Measurements from ENCODE around the gene ZNF780B.

Gene ZNF780B

DNA sequence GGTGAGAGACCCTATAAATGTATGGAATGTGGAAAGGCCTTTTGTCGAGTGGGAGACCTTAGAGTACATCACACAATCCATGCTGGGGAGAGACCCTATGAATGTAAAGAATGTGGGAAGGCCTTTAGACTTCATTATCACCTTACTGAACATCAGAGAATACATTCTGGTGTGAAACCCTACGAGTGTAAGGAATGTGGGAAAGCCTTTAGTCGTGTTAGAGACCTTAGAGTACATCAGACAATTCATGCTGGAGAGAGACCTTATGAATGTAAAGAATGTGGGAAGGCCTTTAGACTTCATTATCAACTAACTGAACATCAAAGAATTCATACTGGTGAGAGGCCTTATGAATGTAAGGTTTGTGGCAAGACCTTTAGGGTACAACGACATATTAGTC, 42.0 kb downstream of the ZNF780B start:
- H3K4me3 ChIP-seq (ENCODE audit: control insufficient read depth, low read depth, low read length) = no peak overlapping the region
- TF ChIP-seq, protein P1, sequence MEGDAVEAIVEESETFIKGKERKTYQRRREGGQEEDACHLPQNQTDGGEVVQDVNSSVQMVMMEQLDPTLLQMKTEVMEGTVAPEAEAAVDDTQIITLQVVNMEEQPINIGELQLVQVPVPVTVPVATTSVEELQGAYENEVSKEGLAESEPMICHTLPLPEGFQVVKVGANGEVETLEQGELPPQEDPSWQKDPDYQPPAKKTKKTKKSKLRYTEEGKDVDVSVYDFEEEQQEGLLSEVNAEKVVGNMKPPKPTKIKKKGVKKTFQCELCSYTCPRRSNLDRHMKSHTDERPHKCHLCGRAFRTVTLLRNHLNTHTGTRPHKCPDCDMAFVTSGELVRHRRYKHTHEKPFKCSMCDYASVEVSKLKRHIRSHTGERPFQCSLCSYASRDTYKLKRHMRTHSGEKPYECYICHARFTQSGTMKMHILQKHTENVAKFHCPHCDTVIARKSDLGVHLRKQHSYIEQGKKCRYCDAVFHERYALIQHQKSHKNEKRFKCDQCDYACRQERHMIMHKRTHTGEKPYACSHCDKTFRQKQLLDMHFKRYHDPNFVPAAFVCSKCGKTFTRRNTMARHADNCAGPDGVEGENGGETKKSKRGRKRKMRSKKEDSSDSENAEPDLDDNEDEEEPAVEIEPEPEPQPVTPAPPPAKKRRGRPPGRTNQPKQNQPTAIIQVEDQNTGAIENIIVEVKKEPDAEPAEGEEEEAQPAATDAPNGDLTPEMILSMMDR (conservative IDR thresholded peaks at IDR 0.05; ENCODE audit: control insufficient read depth, insufficient read depth, low read depth, low read length) = no peak
- DNase-seq (ENCODE audit: low read depth) = no peak

DNA sequence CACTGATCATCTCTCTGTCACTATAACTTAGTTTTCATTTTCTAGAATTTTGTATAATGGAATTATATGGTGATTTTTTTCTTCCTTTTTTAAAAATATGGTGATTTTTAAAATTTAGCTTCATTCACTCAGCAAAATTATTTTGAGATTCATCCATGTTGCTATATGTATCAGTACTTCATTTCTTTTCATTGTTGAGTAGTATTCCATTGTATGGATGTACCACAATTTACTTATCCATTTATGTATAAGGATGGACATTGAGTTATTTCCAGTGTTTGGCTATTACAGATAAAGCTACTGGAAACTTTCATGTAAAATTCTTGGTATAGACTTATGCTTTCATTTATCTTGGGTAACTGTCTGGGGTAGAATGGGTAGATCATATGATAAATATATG, 46.4 kb downstream of the ZNF780B start:
- TF ChIP-seq, protein P1 (conservative IDR thresholded peaks at IDR 0.05; ENCODE audit: control insufficient read depth, insufficient read depth, low read depth, low read length) = no peak
- DNase-seq (ENCODE audit: low read depth) = no peak
- H3K4me3 ChIP-seq (ENCODE audit: control insufficient read depth, low read depth, low read length) = no peak overlapping the region

DNA sequence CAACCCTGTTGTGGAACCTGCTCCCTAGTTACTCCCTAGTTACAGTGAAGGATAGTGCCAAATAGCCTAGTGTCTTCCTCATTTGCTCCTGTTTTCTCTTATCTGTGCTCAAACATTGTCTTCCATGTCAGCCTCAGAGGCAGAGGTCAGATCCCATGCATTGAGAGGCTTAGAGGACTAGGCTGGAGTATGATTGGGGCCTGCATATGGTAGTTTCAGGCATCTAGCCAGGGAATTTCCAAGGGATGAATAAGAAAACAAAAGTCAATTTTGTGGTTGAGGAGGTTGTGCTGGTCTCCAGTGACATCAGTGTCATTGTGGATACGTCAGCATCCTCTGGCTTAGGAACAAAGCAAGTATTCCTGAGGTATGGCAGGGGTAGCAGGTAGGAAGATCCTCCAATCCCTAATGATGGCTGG, 49.7 kb downstream of the ZNF780B start:
- peak; percentile 94 for DNase-seq (ENCODE audit: low read depth)

DNA sequence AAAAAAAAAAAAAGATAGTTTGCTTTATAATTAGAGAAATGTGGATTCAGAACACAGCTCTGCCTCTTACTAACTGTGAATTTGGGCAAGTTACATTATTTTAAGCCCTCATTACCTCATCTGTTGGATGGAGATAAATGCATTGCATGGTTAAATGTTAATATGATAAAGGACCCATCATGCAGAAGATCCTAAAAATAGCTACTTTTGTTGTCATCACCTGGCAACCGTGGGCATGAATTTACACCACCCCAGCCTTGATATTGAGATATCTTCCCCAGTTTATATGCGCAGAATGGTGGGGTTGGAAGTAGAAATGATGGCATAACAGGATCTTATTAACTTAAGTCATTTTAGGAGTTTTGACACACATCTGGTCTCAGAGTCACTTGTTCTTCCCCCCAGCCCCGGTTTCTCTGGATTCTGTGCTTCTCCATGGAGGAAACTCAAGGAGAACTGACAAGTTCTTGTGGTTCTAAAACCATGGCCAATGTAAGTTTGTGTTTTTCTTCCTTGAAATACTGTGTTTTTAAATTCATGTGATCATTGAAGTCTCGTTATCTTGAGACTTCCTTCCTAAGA, 50.2 kb downstream of the ZNF780B start:
- no peak overlapping the region for H3K4me3 ChIP-seq (ENCODE audit: control insufficient read depth, low read depth, low read length)
- TF ChIP-seq, protein P1 (conservative IDR thresholded peaks at IDR 0.05; ENCODE audit: control insufficient read depth, insufficient read depth, low read depth, low read length) = no peak
- DNase-seq (ENCODE audit: low read depth) = no peak

More for the DNA sequence above, 49.7 kb downstream of the ZNF780B start:
- H3K4me3 ChIP-seq (ENCODE audit: control insufficient read depth, low read depth, low read length) = no peak overlapping the region
- TF ChIP-seq, protein P1 (conservative IDR thresholded peaks at IDR 0.05; ENCODE audit: control insufficient read depth, insufficient read depth, low read depth, low read length) = no peak

DNA sequence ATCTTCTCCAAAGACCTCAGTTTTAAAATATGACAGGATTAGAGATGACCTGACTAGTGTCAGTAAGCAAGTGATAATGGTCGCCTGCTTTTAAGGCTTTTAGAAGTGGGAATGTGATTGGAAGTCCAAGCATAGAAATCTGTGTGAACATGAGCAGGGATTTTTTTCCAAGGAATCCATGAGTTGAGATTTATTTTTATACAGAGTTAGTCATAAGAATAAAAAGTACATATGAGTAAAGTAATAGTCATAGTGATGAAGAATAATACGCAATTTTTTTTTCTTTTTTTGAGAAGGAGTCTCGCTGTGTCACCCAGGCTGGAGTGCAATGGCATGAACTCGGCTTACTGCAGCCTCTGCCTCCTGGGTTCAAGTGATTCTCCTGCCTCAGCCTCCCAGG, 57.5 kb downstream of the ZNF780B start:
- H3K4me3 ChIP-seq (ENCODE audit: control insufficient read depth, low read depth, low read length) = no peak overlapping the region
- DNase-seq (ENCODE audit: low read depth) = peak; percentile 87
- TF ChIP-seq, protein P1 (conservative IDR thresholded peaks at IDR 0.05; ENCODE audit: control insufficient read depth, insufficient read depth, low read depth, low read length) = no peak

DNA sequence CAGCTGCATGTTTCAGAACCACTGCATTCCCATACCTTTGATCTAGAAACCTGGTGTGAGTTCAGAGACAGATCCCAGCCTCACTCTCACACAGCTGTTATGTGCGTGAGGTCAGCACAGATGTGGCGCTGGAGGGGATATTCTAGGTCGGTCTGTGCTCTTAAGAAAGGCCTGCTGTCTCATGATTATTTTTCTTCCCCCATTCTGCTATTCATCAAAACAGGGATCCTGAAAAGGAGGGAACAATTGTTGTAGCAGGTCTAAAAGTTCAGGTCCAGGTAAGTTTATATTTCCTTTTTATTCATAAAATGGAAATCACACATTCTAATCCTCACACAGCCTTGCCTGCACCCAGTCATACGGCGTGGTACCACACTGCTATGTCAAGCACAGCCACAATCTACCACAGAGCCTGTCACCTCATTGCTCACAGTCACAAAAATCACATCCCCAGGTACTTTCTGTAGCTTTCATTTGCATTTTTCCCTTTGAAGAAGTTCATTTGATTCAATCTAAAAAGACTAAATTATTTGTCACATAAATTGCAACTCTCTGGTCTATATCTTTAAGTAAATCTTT, 58.3 kb downstream of the ZNF780B start:
- TF ChIP-seq, protein P1 (conservative IDR thresholded peaks at IDR 0.05; ENCODE audit: control insufficient read depth, insufficient read depth, low read depth, low read length) = no peak
- peak; percentile 91 for DNase-seq (ENCODE audit: low read depth)
- H3K4me3 ChIP-seq (ENCODE audit: control insufficient read depth, low read depth, low read length) = peak overlapping the region; percentile 89
